ENCODE results near the gene RPS26. TPM values are rescaled to one million over a fixed set of nuclear protein-coding genes. Genes with fewer than 3 reads are reported as not detected.
A peak's percentile ranks its signal among the peaks of the same experiment; 100 is the strongest.

Gene RPS26
- total RNA-seq, 1 donor from 2014 or later: 45.9 TPM

GRCh38 chr12:56017181-56017580 is 24.5 kb upstream of the RPS26 start:
- Histone ChIP-seq H3K27ac (ENCODE audit: low read depth, low read length) (no peak overlapping the region), H4K20me1 (ENCODE audit: insufficient read depth, low read length) (no peaks in the 10 kb centered on the region), H2AFZ (ENCODE audit: low read depth, low read length) (no peak overlapping the region), H3K9ac (ENCODE audit: low read length) (no peak overlapping the region), H3K4me2 (ENCODE audit: low read length) (no peak overlapping the region), H3K36me3 (ENCODE audit: insufficient read depth, low read length) (no peaks in the 10 kb centered on the region), H3K4me3 (ENCODE audit: insufficient read depth, low read depth, low read length) (no peak overlapping the region), H3K9me3 (ENCODE audit: insufficient read depth, low read depth, low read length) (no peaks in the 10 kb centered on the region), H3K27me3 (ENCODE audit: insufficient read depth, low read length) (no peaks in the 10 kb centered on the region), H3K4me1 (ENCODE audit: insufficient read depth, low read length) (no peaks in the 10 kb centered on the region), H3K79me2 (ENCODE audit: insufficient read depth, low read length) (no peaks in the 10 kb centered on the region)
- Mint-ChIP-seq H3K27ac (ENCODE audit: unreplicated experiment) (no peak overlapping the region), H3K27me3 (ENCODE audit: low read depth, unreplicated experiment) (no peaks in the 10 kb centered on the region), H3K36me3 (ENCODE audit: low read depth, unreplicated experiment) (peaks cover 10% of the 10 kb centered on the region), H3K4me1 (ENCODE audit: low read depth, unreplicated experiment) (peaks cover 15% of the 10 kb centered on the region), H3K9me3 (ENCODE audit: unreplicated experiment) (no peaks in the 10 kb centered on the region), H3K4me3 (ENCODE audit: unreplicated experiment) (no peak overlapping the region)
- DNase-seq (ENCODE audit: low read depth) (no peak), FAIRE-seq (no peak)
- TF ChIP-seq EZH2 (IDR thresholded peaks at IDR 0.05; ENCODE audit: insufficient read depth, low read length) (no peak), CTCF (IDR thresholded peaks at IDR 0.05; ENCODE audit: insufficient read depth, low read depth, low read length) (no peak)

- DNase-seq (ENCODE audit: low read depth): no peak
- Mint-ChIP-seq H3K4me1 (ENCODE audit: low read depth, unreplicated experiment) (peaks cover 15% of the 10 kb centered on the region), H3K4me3 (ENCODE audit: unreplicated experiment) (no peak overlapping the region), H3K36me3 (ENCODE audit: low read depth, unreplicated experiment) (peaks cover 10% of the 10 kb centered on the region), H3K9me3 (ENCODE audit: unreplicated experiment) (no peaks in the 10 kb centered on the region), H3K27ac (ENCODE audit: unreplicated experiment) (no peak overlapping the region), H3K27me3 (ENCODE audit: low read depth, unreplicated experiment) (no peaks in the 10 kb centered on the region)
- Histone ChIP-seq H3K9me3 (ENCODE audit: insufficient read depth, low read depth, low read length) (no peaks in the 10 kb centered on the region), H3K27me3 (ENCODE audit: insufficient read depth, low read length) (no peaks in the 10 kb centered on the region), H2AFZ (ENCODE audit: low read depth, low read length) (no peak overlapping the region), H3K4me3 (ENCODE audit: insufficient read depth, low read depth, low read length) (no peak overlapping the region), H4K20me1 (ENCODE audit: insufficient read depth, low read length) (no peaks in the 10 kb centered on the region), H3K36me3 (ENCODE audit: insufficient read depth, low read length) (no peaks in the 10 kb centered on the region), H3K79me2 (ENCODE audit: insufficient read depth, low read length) (no peaks in the 10 kb centered on the region), H3K9ac (ENCODE audit: low read length) (no peak overlapping the region), H3K27ac (ENCODE audit: low read depth, low read length) (no peak overlapping the region), H3K4me1 (ENCODE audit: insufficient read depth, low read length) (no peaks in the 10 kb centered on the region), H3K4me2 (ENCODE audit: low read length) (no peak overlapping the region)
- no peak for TF ChIP-seq EZH2 (IDR thresholded peaks at IDR 0.05; ENCODE audit: insufficient read depth, low read length)
- TF ChIP-seq CTCF (IDR thresholded peaks at IDR 0.05; ENCODE audit: insufficient read depth, low read depth, low read length): no peak
- no peak for FAIRE-seq
Observed at GRCh38 chr12:56018356-56018755, 23.4 kb upstream of the RPS26 start.

GRCh38 chr12:56020423-56021184 is 21.1 kb upstream of the RPS26 start, which contains the start of gene IKZF4:
TSS of gene IKZF4 (plus strand) at chr12:56021043. CDS start at chr12:56021494, 451 bp downstream.
- Histone ChIP-seq H4K20me1 (ENCODE audit: insufficient read depth, low read length) (no peaks in the 10 kb centered on the region), H2AFZ (ENCODE audit: low read depth, low read length) (peak within 1 kb of the TSS; percentile 94), H3K9me3 (ENCODE audit: insufficient read depth, low read depth, low read length) (no peaks in the 10 kb centered on the region), H3K4me1 (ENCODE audit: insufficient read depth, low read length) (no peaks in the 10 kb centered on the region), H3K27ac (ENCODE audit: low read depth, low read length) (no peak within 1 kb of the TSS), H3K4me3 (ENCODE audit: insufficient read depth, low read depth, low read length) (peak within 1 kb of the TSS; percentile 37), H3K4me2 (ENCODE audit: low read length) (peak within 1 kb of the TSS; percentile 82), H3K79me2 (ENCODE audit: insufficient read depth, low read length) (no peaks in the 10 kb centered on the region), H3K36me3 (ENCODE audit: insufficient read depth, low read length) (peaks cover 3% of the 10 kb centered on the region), H3K27me3 (ENCODE audit: insufficient read depth, low read length) (no peaks in the 10 kb centered on the region), H3K9ac (ENCODE audit: low read length) (peak within 1 kb of the TSS; percentile 63)
- Mint-ChIP-seq H3K27me3 (ENCODE audit: low read depth, unreplicated experiment) (no peaks in the 10 kb centered on the region), H3K36me3 (ENCODE audit: low read depth, unreplicated experiment) (peaks cover 16% of the 10 kb centered on the region), H3K27ac (ENCODE audit: unreplicated experiment) (peak within 1 kb of the TSS; percentile 86), H3K4me3 (ENCODE audit: unreplicated experiment) (peak within 1 kb of the TSS; percentile 85), H3K4me1 (ENCODE audit: low read depth, unreplicated experiment) (peaks cover 15% of the 10 kb centered on the region), H3K9me3 (ENCODE audit: unreplicated experiment) (no peaks in the 10 kb centered on the region)
- DNase-seq (ENCODE audit: low read depth): no peak
- TF ChIP-seq EZH2 (IDR thresholded peaks at IDR 0.05; ENCODE audit: insufficient read depth, low read length) (no peak), CTCF (IDR thresholded peaks at IDR 0.05; ENCODE audit: insufficient read depth, low read depth, low read length) (no peak)
- no peak for FAIRE-seq
